Measurements from ENCODE around the gene GLYATL1B.

GRCh38 chr11:59119826-59120225, 33.7 kb downstream of the GLYATL1B start:
- no peak for TF ChIP-seq POLR2AphosphoS5 (IDR thresholded peaks at IDR 0.05)
- no peak for TF ChIP-seq CTCF (IDR thresholded peaks at IDR 0.05)
- no peak for TF ChIP-seq POLR2A (IDR thresholded peaks at IDR 0.05)

Data from prostate gland (tissue), 2 donors.